Measurements from ENCODE around the gene ZCCHC13. TPM values are rescaled to one million over a fixed set of nuclear protein-coding genes. Genes with fewer than 3 reads are reported as not detected.
"Not testable (repeated sequence)": the region's sequence is repeated elsewhere in the genome, so short reads cannot be mapped to it uniquely, and the experiment has no call there.

Gene ZCCHC13
- total RNA-seq: not detected
- not detected for polyA plus RNA-seq
- long read RNA-seq, donor 1: 0 reads
- long read RNA-seq, donor 2: 0 reads
- long read RNA-seq, donor 3: 0 reads

- H3K27me3 ChIP-seq: no peaks in the 10 kb centered on the region
- no peak for DNase-seq
- intact Hi-C loops (cut with DNase I): no loop called here
- WGBS, 3 donors: 83 to 89% (median 88%) methylated on average over 20 of the region's 20 CpGs
- no peak within 1 kb of the TSS for H3K4me3 ChIP-seq
- no peaks in the 10 kb centered on the region for H3K36me3 ChIP-seq
- TF ChIP-seq EP300 (IDR thresholded peaks at IDR 0.05) (no peak), POLR2A (IDR thresholded peaks at IDR 0.05) (no peak), CTCF (IDR thresholded peaks at IDR 0.05) (no peak)
- no peaks in the 10 kb centered on the region for H3K4me1 ChIP-seq (ENCODE audit: insufficient read depth)
- no peak within 1 kb of the TSS for H3K27ac ChIP-seq
- no peaks in the 10 kb centered on the region for H3K9me3 ChIP-seq
Measured at GRCh38 chrX:74304016-74304415, at the start of gene ZCCHC13. Gene ZCCHC13, plus strand, starts transcription at chrX:74304180. Its CDS starts 87 bp downstream, at chrX:74304267.

- H3K9me3 ChIP-seq; H3K36me3 ChIP-seq; H3K27me3 ChIP-seq; H3K4me1 ChIP-seq (ENCODE audit: insufficient read depth); DNase-seq; H3K27ac ChIP-seq; H3K4me3 ChIP-seq; intact Hi-C loops (cut with DNase I): not testable (repeated sequence)
- 70 to 71% (median 70%) methylated on average over 1 of the region's 1 CpG for WGBS, 3 donors
Measured at GRCh38 chrX:74258111-74258510, 45.9 kb upstream of the ZCCHC13 start.

- no peak for TF ChIP-seq EP300 (IDR thresholded peaks at IDR 0.05)
- Histone ChIP-seq H3K9me3 (peaks cover 0 to 5% of the 10 kb centered on the region in 2 donors), H3K4me1 (ENCODE audit: insufficient read depth) (no peaks in the 10 kb centered on the region), H3K4me3 (no peak overlapping the region), H3K27ac (no peak overlapping the region), H3K27me3 (no peaks in the 10 kb centered on the region), H3K36me3 (no peaks in the 10 kb centered on the region)
- no peak for DNase-seq
- WGBS, 3 donors: 45 to 56% (median 51%) methylated on average over 4 of the region's 4 CpGs
- intact Hi-C loops (cut with DNase I): no loop called here
Measured at GRCh38 chrX:74259885-74260491, 44.0 kb upstream of the ZCCHC13 start.

- 64 to 79% (median 78%) methylated on average over 1 of the region's 1 CpG for WGBS, 3 donors
- H3K4me3 ChIP-seq: no peak overlapping the region
- no peaks in the 10 kb centered on the region for H3K27me3 ChIP-seq
- DNase-seq: no peak
- intact Hi-C loops (cut with DNase I): no loop called here
- H3K4me1 ChIP-seq (ENCODE audit: insufficient read depth): no peaks in the 10 kb centered on the region
- no peak overlapping the region for H3K27ac ChIP-seq
- TF ChIP-seq POLR2A (IDR thresholded peaks at IDR 0.05) (no peak), EP300 (IDR thresholded peaks at IDR 0.05) (no peak), CTCF (IDR thresholded peaks at IDR 0.05) (no peak)
- peaks cover 0 to 5% of the 10 kb centered on the region in 2 donors for H3K9me3 ChIP-seq
- H3K36me3 ChIP-seq: no peaks in the 10 kb centered on the region
Measured at GRCh38 chrX:74262452-74263209, 41.3 kb upstream of the ZCCHC13 start.

GRCh38 chrX:74270393-74270792 is 33.6 kb upstream of the ZCCHC13 start:
- intact Hi-C loops (cut with DNase I): no loop called here
- 65 to 74% (median 72%) methylated on average over 3 of the region's 3 CpGs for WGBS, 3 donors

More at GRCh38 chrX:74270393-74270792, 33.6 kb upstream of the ZCCHC13 start:
- TF ChIP-seq POLR2A (IDR thresholded peaks at IDR 0.05) (no peak), CTCF (IDR thresholded peaks at IDR 0.05) (no peak), EP300 (IDR thresholded peaks at IDR 0.05) (no peak)
- Histone ChIP-seq H3K27ac (no peak overlapping the region), H3K4me1 (ENCODE audit: insufficient read depth) (no peaks in the 10 kb centered on the region), H3K4me3 (no peak overlapping the region), H3K27me3 (no peaks in the 10 kb centered on the region), H3K9me3 (no peaks in the 10 kb centered on the region), H3K36me3 (no peaks in the 10 kb centered on the region)
- DNase-seq: no peak
